HG03103 (cell line): ENCODE measurements around the gene RPA1.
"Not testable (repeated sequence)": the region's sequence is repeated elsewhere in the genome, so short reads cannot be mapped to it uniquely, and the experiment has no call there.

Experiments used
- ATAC-seq: cut with Tn5 transposase; IDR thresholded peaks from one replicate; pipeline ENCODE4 v1.9.1; 2021; ENCODE audit warnings: low read depth; ENCODE audit not compliant: unreplicated experiment

Gene RPA1

GRCh38 chr17:1873418-1873817 is 43.6 kb downstream of the RPA1 start:
- no peak for ATAC-seq

- no peak for ATAC-seq
Observed at GRCh38 chr17:1875597-1875996, 45.8 kb downstream of the RPA1 start.

- ATAC-seq, result no peak
Observed at GRCh38 chr17:1878419-1879121, 48.8 kb downstream of the RPA1 start.

GRCh38 chr17:1880851-1881630 is 51.2 kb downstream of the RPA1 start:
- ATAC-seq, result no peak

- no peak for ATAC-seq
Observed at GRCh38 chr17:1882836-1883235, 53.0 kb downstream of the RPA1 start.

GRCh38 chr17:1883536-1883935 is 53.7 kb downstream of the RPA1 start:
- no peak for ATAC-seq

- ATAC-seq, result no peak
Observed at GRCh38 chr17:1888741-1889140, 58.9 kb downstream of the RPA1 start.

- no peak for ATAC-seq
Observed at GRCh38 chr17:1890758-1891450, 61.1 kb downstream of the RPA1 start.

GRCh38 chr17:1894753-1895339 is 65.0 kb downstream of the RPA1 start:
- no peak for ATAC-seq

GRCh38 chr17:1895479-1895878 is 65.7 kb downstream of the RPA1 start:
- not testable (repeated sequence) for ATAC-seq

GRCh38 chr17:1896243-1897104 is 66.7 kb downstream of the RPA1 start:
- ATAC-seq, result no peak

GRCh38 chr17:1897105-1897656 is 67.4 kb downstream of the RPA1 start:
- no peak for ATAC-seq

- ATAC-seq, result no peak
Observed at GRCh38 chr17:1898332-1898731, 68.5 kb downstream of the RPA1 start.

- ATAC-seq, result no peak
Observed at GRCh38 chr17:1898872-1899271, 69.1 kb downstream of the RPA1 start.

- no peak for ATAC-seq
Observed at GRCh38 chr17:1899403-1900000, 69.7 kb downstream of the RPA1 start.

- no peak for ATAC-seq
Observed at GRCh38 chr17:1904273-1905182, 74.7 kb downstream of the RPA1 start.

GRCh38 chr17:1905190-1905913 is 75.5 kb downstream of the RPA1 start:
- no peak for ATAC-seq

GRCh38 chr17:1906662-1907101 is 76.9 kb downstream of the RPA1 start:
- ATAC-seq, result no peak
